ENCODE results near the gene MLXIP. TPM values are rescaled to one million over a fixed set of nuclear protein-coding genes. Genes with fewer than 3 reads are reported as not detected.

Gene MLXIP, protein sequence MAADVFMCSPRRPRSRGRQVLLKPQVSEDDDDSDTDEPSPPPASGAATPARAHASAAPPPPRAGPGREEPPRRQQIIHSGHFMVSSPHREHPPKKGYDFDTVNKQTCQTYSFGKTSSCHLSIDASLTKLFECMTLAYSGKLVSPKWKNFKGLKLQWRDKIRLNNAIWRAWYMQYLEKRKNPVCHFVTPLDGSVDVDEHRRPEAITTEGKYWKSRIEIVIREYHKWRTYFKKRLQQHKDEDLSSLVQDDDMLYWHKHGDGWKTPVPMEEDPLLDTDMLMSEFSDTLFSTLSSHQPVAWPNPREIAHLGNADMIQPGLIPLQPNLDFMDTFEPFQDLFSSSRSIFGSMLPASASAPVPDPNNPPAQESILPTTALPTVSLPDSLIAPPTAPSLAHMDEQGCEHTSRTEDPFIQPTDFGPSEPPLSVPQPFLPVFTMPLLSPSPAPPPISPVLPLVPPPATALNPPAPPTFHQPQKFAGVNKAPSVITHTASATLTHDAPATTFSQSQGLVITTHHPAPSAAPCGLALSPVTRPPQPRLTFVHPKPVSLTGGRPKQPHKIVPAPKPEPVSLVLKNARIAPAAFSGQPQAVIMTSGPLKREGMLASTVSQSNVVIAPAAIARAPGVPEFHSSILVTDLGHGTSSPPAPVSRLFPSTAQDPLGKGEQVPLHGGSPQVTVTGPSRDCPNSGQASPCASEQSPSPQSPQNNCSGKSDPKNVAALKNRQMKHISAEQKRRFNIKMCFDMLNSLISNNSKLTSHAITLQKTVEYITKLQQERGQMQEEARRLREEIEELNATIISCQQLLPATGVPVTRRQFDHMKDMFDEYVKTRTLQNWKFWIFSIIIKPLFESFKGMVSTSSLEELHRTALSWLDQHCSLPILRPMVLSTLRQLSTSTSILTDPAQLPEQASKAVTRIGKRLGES
- 100 to 1,000 TPM in 3 of 4 donors, 10 to 100 TPM in 1; 99.5 to 302 (median 151) TPM for total RNA-seq

DNA sequence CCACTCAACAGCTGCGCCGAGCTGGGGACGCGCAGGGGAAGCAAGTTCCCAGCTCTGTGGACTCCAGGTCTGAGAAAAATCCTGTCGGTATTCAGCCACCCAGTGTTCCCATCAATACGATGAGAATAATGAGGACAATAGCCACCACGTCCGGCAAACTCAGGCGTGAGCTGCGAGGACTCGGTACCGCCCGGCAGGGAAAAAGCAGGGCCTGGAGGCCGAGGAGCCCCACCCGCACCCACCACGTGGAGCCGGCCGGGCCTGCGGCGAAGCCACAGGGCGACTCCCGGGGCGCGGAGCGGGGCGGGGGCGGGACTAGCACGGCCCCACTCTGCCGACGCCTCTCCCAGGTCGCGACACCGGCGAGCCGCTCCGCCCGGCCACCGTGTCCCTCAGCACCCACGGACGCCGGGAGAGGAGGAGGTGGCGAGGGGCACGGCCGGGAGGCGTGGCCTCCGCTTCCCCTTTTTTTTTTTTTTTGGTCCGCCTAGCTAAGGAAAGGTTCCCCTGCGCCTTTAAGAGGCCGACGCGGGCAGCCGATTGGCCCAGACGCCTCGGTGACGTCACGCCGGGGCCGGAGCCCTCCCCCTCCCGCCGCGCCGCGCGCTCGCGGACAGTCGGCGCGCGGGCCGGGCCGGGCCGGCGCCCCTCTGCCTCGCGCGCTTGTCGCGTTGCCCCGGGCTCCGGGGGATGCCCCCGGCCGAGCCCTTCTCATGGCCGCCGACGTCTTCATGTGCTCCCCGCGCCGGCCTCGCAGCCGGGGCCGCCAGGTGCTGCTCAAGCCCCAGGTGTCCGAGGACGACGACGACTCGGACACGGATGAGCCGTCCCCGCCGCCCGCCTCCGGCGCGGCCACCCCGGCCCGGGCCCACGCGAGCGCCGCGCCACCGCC is at the start of gene MLXIP:
TSS of gene MLXIP (plus strand) at position 616 of the 892 bp plus-strand sequence. CDS start at position 714, 98 bp downstream.
- in situ Hi-C loops (cut with MboI; ENCODE audit: low pct_ligation_motif_present in 1 of 4, low pct_unique_long_range_greater_than_20kb in 1 of 4, low sequenced_read_pairs in 3 of 4): no loop called here
- Histone ChIP-seq H3K9me3 (no peaks in the 10 kb centered on the region), H3K4me3 (peak within 1 kb of the TSS; percentile 82 to 94 (median 88)), H3K4me1 (peaks cover 25 to 48% (median 42%) of the 10 kb centered on the region in 4 donors), H3K36me3 (no peaks in the 10 kb centered on the region), H3K27me3 (no peaks in the 10 kb centered on the region), H3K27ac (peak within 1 kb of the TSS; percentile 90 to 95 (median 94))
- DNase-seq: peak; percentile 96
- TF ChIP-seq, protein P1, sequence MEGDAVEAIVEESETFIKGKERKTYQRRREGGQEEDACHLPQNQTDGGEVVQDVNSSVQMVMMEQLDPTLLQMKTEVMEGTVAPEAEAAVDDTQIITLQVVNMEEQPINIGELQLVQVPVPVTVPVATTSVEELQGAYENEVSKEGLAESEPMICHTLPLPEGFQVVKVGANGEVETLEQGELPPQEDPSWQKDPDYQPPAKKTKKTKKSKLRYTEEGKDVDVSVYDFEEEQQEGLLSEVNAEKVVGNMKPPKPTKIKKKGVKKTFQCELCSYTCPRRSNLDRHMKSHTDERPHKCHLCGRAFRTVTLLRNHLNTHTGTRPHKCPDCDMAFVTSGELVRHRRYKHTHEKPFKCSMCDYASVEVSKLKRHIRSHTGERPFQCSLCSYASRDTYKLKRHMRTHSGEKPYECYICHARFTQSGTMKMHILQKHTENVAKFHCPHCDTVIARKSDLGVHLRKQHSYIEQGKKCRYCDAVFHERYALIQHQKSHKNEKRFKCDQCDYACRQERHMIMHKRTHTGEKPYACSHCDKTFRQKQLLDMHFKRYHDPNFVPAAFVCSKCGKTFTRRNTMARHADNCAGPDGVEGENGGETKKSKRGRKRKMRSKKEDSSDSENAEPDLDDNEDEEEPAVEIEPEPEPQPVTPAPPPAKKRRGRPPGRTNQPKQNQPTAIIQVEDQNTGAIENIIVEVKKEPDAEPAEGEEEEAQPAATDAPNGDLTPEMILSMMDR (IDR thresholded peaks at IDR 0.05): no peak
- TF ChIP-seq POLR2A (IDR thresholded peaks at IDR 0.05) (peak; percentile 67), EP300 (IDR thresholded peaks at IDR 0.05; ENCODE audit: low read depth) (no peak), POLR2AphosphoS5 (IDR thresholded peaks at IDR 0.05) (peak; percentile 84 to 92 (median 92))
- WGBS, 2 donors (ENCODE audit: low coverage in 1 of 2): 1% methylated on average over 70 of the region's 113 CpGs; no CpG with 5 or more reads in 1 of the 2 donors
- intact Hi-C loops (cut with DNase I; ENCODE audit: low total_unique reads): no loop called here

DNA sequence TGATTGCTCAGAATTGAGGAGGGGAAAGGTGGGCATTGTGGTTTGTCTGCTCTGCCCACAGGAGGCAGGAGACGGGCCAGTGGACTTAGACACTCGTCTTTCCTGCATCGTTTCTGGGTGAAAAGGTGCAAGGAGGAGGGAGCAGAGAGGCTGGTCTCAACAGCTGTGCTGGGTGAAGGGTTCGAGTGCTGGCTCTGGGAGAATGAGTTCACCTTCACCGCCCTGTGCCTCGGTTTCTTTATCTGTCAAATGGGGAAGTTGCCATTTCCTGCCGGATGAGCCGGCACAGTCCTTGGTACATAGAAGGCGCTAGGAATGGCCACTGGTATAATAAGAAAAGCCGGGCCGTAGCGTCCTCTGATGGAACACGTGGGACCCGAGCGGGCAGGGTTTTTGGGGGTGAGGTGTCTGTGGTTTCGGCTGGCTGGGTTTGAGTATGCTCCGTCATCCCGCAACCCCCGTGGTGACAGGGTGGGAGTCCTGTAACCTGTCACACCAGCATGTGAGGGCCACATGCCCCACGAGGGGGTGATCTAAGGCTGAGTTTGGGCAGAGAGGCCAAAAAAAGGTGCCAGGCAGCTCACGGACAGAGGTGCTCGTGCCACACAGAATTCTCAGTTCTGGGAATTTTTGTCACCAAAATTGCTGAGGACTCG is 49.5 kb upstream of the MLXIP start:
- no peaks in the 10 kb centered on the region for H3K27me3 ChIP-seq
- H3K36me3 ChIP-seq: no peaks in the 10 kb centered on the region
- 61 to 73% methylated on average over 2 to 23 of the region's 23 CpGs for WGBS, 2 donors (ENCODE audit: low coverage in 1 of 2)
- no peak overlapping the region for H3K27ac ChIP-seq
- DNase-seq: no peak
- intact Hi-C loops (cut with DNase I; ENCODE audit: low total_unique reads) (no loop called here), in situ Hi-C loops (cut with MboI; ENCODE audit: low pct_ligation_motif_present in 1 of 4, low pct_unique_long_range_greater_than_20kb in 1 of 4, low sequenced_read_pairs in 3 of 4) (no loop called here)
- peaks cover 2 to 6% (median 2%) of the 10 kb centered on the region in 4 donors for H3K4me1 ChIP-seq
- no peaks in the 10 kb centered on the region for H3K9me3 ChIP-seq
- H3K4me3 ChIP-seq: no peak overlapping the region
- TF ChIP-seq, protein P1 (IDR thresholded peaks at IDR 0.05): no peak
- no peak for TF ChIP-seq POLR2AphosphoS5 (IDR thresholded peaks at IDR 0.05)
- no peak for TF ChIP-seq EP300 (IDR thresholded peaks at IDR 0.05; ENCODE audit: low read depth)
- TF ChIP-seq POLR2A (IDR thresholded peaks at IDR 0.05): no peak

DNA sequence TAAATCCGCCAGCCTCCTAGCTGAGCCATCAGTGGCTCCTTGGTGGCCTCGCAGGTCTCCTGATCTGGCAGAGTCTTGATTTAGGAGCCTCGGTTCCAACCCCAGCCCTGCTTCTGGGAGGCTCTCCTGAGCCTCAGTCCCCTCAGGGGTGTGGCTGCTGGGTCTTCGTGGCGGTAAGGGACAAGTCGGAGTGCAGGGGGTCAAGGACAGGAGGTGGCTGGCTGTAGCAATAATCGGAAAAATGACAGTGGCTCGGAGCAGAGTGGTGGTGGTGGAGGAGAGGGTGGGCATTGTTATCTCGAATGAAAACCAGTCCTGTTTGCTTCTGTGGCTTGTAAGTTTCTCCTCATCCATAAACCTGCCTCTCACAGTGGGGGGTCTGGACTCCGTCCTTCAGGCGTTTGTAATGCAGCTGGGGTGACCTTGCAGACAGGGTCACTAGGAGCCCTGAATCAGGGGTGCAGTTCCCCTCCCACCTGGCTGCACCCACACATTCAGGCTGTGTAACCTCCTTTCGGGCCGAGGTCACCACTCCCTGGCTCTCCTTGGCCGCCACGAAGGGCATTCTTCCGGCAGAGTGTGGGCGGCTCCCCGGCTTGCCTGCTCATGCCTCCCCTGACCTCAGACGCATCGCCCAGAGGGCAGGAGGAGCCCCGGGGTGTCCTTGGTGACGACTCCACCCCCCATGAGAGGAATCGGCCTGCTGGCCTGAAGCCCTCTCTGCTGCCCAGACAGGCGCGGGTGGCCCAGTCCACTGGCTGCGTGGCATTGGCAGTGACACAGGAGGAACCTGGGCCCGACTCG is 48.7 kb upstream of the MLXIP start:
- no peaks in the 10 kb centered on the region for H3K36me3 ChIP-seq
- no peak overlapping the region for H3K4me3 ChIP-seq
- in situ Hi-C loops (cut with MboI; ENCODE audit: low pct_ligation_motif_present in 1 of 4, low pct_unique_long_range_greater_than_20kb in 1 of 4, low sequenced_read_pairs in 3 of 4): no loop called here
- H3K9me3 ChIP-seq: no peaks in the 10 kb centered on the region
- H3K4me1 ChIP-seq: peaks cover 0 to 3% (median 0%) of the 10 kb centered on the region in 4 donors
- H3K27ac ChIP-seq: no peak overlapping the region
- TF ChIP-seq POLR2A (IDR thresholded peaks at IDR 0.05) (no peak), EP300 (IDR thresholded peaks at IDR 0.05; ENCODE audit: low read depth) (no peak), POLR2AphosphoS5 (IDR thresholded peaks at IDR 0.05) (no peak)
- TF ChIP-seq, protein P1 (IDR thresholded peaks at IDR 0.05): no peak
- intact Hi-C loops (cut with DNase I; ENCODE audit: low total_unique reads): no loop called here
- WGBS, 2 donors (ENCODE audit: low coverage in 1 of 2): 82 to 92% methylated on average over 7 to 24 of the region's 28 CpGs
- no peak for DNase-seq
- H3K27me3 ChIP-seq: no peaks in the 10 kb centered on the region

Measured in transverse colon (tissue), 4 donors.